ENCODE measurements around the gene GPBAR1.
A peak's percentile ranks its signal among the peaks of the same experiment; 100 is the strongest.

The GPBAR1 gene, protein sequence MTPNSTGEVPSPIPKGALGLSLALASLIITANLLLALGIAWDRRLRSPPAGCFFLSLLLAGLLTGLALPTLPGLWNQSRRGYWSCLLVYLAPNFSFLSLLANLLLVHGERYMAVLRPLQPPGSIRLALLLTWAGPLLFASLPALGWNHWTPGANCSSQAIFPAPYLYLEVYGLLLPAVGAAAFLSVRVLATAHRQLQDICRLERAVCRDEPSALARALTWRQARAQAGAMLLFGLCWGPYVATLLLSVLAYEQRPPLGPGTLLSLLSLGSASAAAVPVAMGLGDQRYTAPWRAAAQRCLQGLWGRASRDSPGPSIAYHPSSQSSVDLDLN

DNA sequence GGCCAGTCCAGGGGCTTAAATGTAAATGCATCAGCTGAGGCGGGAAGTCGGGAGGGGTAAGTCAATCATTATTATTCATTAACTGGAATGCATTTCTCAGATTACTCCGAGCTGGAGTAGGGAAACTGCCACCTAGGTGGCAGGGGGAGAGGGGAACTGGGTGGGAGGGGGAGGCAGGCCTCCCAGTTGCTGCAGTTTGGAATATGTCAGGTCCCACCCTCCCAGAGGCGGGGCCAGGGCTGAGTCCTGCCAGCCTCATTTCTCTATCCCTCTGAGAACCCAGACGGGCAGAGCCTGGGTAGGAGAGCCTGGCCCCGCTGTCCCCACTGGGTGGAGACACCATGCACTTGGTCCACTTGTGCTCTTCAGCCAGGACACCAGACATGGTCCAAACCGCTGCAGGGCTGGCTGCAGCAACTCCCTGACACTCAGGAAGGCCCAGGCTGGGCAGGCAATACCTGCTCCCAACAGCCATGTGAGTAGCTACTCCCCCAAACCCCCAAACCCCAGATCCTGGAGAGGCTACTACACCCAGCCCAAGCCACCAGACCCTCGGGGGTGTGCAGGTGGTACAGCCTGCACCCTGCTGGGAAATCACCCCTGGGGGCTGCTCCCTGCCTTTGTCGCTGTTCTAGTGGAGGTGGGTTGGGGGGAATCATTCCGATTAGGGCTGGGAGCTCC lies at the start of gene GPBAR1:
Gene GPBAR1, plus strand, starts transcription at position 274 of the 681 bp plus-strand sequence. CDS start 1,710 bp downstream, outside the sequence.
- Mint-ChIP-seq H3K4me1 (ENCODE audit: low read depth) (peaks cover 16% of the 10 kb centered on the region), H3K27ac (peak within 1 kb of the TSS; percentile 34), H3K4me3 (no peak within 1 kb of the TSS), H3K9me3 (no peaks in the 10 kb centered on the region), H3K36me3 (ENCODE audit: low read depth) (peaks cover 15% of the 10 kb centered on the region), H3K27me3 (ENCODE audit: low read depth) (no peaks in the 10 kb centered on the region)
- DNase-seq (ENCODE audit: low spot score): no peak

DNA sequence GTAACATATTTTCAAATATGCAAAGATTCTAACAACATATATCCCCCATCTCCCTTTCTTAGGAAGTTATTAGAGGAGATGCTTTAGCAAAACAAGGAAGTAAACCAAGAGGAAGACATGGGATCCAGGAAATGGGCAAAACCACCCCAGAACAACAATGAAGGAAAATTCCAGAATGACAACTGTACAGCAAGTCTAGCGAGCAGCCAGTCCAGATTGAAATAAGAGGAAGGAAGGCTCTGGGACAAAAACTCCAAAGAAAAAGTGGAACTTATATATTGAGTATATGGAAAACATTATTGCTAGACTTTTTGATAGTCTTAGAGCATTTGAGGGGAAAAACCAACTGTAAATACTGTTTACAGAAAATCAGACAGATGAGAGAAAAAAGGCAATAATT lies 46.7 kb upstream of the GPBAR1 start:
- Mint-ChIP-seq H3K36me3 (ENCODE audit: low read depth) (peaks cover 21% of the 10 kb centered on the region), H3K27ac (no peak overlapping the region)
- no peak for DNase-seq (ENCODE audit: low spot score)

DNA sequence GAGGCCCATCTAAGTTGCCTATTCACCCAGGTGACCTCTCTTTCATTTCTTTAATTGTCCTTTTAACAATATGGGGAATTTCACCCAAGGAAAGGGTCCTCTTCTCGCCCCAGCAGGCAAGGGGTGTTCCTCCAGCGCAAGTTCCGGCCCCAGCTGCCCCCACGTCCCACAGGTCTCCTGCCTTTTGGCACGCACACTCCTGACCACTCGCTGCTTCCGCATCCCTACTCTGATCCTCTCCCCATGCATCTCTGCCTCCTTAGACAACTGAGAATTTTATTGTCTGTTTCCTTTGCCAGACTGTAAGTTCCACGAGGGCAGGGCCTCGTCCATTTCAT lies 44.5 kb upstream of the GPBAR1 start:
- H3K9me3 Mint-ChIP-seq: peaks cover 4% of the 10 kb centered on the region
- H3K4me3 Mint-ChIP-seq: peak overlapping the region; percentile 93
- H3K27me3 Mint-ChIP-seq (ENCODE audit: low read depth): peaks cover 2% of the 10 kb centered on the region
- DNase-seq (ENCODE audit: low spot score): no peak
- H3K27ac Mint-ChIP-seq: peak overlapping the region; percentile 94
- peaks cover 37% of the 10 kb centered on the region for H3K36me3 Mint-ChIP-seq (ENCODE audit: low read depth)
- H3K4me1 Mint-ChIP-seq (ENCODE audit: low read depth): peaks cover 40% of the 10 kb centered on the region

More for the DNA sequence above, 46.7 kb upstream of the GPBAR1 start:
- Mint-ChIP-seq H3K4me3 (no peak overlapping the region), H3K4me1 (ENCODE audit: low read depth) (peaks cover 25% of the 10 kb centered on the region), H3K9me3 (peaks cover 13% of the 10 kb centered on the region), H3K27me3 (ENCODE audit: low read depth) (peaks cover 10% of the 10 kb centered on the region)

DNA sequence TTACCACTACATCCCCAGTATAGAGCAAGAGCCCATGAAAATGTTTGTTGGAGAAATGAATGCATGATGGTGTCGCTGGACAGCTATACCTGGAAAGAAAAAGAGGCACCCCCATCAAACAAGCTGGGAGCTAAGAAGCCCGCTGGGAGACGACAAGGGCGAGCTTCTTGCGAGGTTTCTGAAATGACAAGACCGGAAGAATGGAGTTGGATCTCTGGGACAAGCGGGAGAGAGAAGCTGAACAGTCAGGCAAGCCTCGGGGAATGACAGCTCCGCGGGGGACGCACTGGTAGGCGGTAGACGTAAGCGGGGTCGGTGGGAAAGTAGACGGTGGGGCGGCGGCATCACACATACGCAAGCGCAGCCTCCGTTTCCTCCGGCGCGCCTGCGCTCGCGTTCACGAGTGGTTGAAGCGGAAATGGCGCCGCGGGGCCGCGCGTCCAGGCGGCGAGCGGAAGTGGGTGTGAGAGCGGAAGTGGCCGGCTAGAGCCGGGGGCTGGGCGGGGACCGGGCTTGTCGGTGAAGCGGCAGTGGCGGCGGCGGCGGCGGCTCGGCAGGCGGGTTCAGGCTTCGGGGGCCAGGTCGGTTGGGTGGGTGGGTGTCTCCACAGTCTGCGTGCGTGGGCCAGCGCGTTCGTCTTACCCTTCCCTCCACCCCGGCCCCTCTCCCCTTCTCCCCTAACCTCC lies 44.0 kb upstream of the GPBAR1 start, which contains the start of gene ARPC2:
Gene ARPC2, plus strand, starts transcription at position 516 of the 686 bp plus-strand sequence. CDS start 282 bp downstream, outside the sequence.
- Mint-ChIP-seq H3K27me3 (ENCODE audit: low read depth) (peaks cover 1% of the 10 kb centered on the region), H3K4me1 (ENCODE audit: low read depth) (peaks cover 44% of the 10 kb centered on the region), H3K36me3 (ENCODE audit: low read depth) (peaks cover 42% of the 10 kb centered on the region), H3K4me3 (peak within 1 kb of the TSS; percentile 93), H3K9me3 (peaks cover 4% of the 10 kb centered on the region), H3K27ac (peak within 1 kb of the TSS; percentile 94)
- DNase-seq (ENCODE audit: low spot score): peak; percentile 96

DNA sequence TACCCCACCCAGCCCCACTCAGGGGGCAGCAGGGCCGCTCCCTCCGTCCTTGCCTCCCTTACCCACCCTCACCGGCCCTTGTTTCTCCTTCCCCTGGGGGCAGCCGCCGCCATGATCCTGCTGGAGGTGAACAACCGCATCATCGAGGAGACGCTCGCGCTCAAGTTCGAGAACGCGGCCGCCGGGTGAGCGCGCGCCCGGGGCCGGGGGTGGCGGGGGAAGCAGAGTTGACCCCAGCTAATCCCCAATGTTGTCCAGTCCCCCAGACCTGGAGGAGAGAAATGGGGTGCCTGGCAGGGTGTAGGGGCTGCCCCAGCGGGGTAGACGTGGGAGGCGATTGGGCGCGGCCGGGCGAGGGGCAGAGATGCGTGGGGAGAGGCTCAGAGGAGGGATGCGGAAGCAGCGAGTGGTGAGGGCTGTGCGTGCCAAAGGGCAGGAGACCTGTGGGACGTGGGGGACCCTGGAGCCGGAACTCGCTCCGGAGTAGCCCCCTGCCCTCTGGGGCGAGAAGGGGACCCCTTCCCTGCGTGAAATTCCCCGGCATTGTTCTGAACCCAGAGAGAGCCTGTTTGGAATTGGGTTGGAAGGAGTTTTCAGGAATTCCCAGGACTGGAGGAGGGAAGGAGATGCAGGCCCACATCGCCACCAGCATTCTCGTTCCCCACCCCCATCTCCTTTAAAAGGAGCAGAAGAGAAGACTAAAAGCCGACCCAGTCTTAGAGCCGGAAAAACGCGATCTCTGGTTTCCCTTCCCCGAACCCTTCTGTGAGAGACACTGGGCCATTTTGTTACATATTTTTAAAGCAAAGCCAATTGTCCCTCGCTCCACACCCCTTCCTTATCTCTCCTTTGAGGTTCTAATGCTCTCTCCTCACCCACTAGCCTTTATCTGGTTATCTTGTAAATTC lies 43.2 kb upstream of the GPBAR1 start:
- no peaks in the 10 kb centered on the region for H3K27me3 Mint-ChIP-seq (ENCODE audit: low read depth)
- peak; percentile 79 for DNase-seq (ENCODE audit: low spot score)
- H3K9me3 Mint-ChIP-seq: peaks cover 4% of the 10 kb centered on the region
- H3K27ac Mint-ChIP-seq: peak overlapping the region; percentile 94
- peaks cover 44% of the 10 kb centered on the region for H3K4me1 Mint-ChIP-seq (ENCODE audit: low read depth)
- peak overlapping the region; percentile 93 for H3K4me3 Mint-ChIP-seq
- H3K36me3 Mint-ChIP-seq (ENCODE audit: low read depth): peaks cover 45% of the 10 kb centered on the region

DNA sequence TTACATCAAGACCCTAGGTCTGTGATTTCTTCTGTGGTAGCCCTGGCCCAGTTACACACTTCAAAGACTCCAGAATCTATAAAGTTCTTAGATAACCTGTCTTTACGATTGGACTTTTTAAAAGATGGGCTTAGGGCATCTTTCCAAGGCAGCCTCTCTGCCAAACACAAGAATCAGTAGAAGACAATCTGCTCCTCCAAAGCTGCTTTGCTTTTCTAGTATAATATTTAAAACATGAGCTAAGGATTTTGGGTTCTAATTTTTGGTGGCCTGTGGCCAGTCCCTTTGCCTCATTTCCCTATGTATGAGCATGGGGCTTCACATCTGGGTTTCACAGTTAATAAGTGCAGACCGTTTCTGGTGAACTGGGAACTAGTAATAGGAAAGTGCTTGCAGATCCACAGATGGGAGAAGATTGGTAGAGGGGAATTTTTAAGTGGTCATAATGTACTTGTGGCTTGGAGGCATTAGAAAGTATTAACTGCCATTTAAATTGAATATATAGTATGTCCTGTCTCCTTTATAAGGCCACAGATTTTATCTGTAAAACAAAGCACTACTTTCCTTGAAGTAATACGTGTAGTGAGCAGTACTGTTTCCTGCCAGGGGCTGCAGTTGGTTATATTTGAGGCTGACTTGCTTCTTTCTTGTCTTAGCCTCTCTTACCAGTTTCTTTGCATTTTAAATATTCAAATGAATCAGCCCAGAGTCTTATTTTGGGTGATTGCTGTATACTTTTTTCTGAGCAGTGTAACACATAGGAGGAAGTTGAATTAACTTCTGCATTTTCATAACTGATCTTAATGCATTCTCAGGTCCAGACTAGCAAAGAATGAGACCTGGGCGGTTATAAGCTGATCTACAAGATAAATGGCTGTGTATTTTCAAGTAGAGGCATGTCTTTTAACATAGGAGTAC lies 42.3 kb upstream of the GPBAR1 start:
- H3K4me3 Mint-ChIP-seq: peak overlapping the region; percentile 93
- H3K27ac Mint-ChIP-seq: peak overlapping the region; percentile 94
- peaks cover 52% of the 10 kb centered on the region for H3K4me1 Mint-ChIP-seq (ENCODE audit: low read depth)
- H3K36me3 Mint-ChIP-seq (ENCODE audit: low read depth): peaks cover 53% of the 10 kb centered on the region
- H3K9me3 Mint-ChIP-seq: no peaks in the 10 kb centered on the region
- H3K27me3 Mint-ChIP-seq (ENCODE audit: low read depth): no peaks in the 10 kb centered on the region
- peak; percentile 47 for DNase-seq (ENCODE audit: low spot score)

DNA sequence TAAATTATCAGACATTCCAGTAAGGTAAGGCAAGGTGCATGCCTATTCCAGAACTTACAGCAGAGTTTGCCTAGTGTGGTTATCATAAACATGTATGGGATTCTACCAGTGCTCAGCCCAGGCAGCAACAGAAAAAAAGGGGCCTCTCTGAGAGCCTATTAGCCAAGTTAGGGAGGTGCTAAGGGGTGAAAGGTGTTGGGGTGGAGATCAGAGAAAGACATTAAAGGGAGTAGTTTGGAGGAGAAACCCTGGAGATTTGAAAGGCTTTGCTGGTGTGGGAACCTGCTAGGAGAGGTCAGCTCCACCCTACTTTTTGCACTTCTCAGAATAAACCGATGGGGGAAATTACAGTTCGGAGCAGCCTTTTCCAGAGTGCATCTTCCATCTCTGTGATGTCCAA lies 40.9 kb upstream of the GPBAR1 start:
- Mint-ChIP-seq H3K4me3 (peak overlapping the region; percentile 93), H3K9me3 (no peaks in the 10 kb centered on the region), H3K4me1 (ENCODE audit: low read depth) (peaks cover 60% of the 10 kb centered on the region), H3K36me3 (ENCODE audit: low read depth) (peaks cover 67% of the 10 kb centered on the region), H3K27me3 (ENCODE audit: low read depth) (no peaks in the 10 kb centered on the region), H3K27ac (peak overlapping the region; percentile 94)
- no peak for DNase-seq (ENCODE audit: low spot score)

DNA sequence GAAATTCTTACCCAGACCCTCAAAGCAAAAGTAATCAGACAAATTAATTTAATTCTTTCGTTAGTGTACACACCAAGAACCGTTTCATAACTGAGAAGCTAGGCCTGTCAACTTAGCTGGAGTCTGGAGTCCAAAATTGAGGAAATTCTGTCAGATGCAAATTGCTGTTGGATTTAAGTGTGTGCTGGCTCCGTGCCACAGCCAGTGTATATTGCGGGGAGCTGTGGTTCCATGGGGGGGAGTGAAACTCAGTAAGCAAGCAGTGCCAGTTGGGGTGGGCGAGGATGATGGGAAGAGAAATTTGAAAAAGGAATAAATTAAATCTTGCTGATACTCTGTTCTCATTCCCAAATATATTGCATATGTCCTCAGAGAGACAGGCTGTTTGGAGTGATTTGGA lies 39.8 kb upstream of the GPBAR1 start:
- no peaks in the 10 kb centered on the region for H3K9me3 Mint-ChIP-seq
- peaks cover 77% of the 10 kb centered on the region for H3K36me3 Mint-ChIP-seq (ENCODE audit: low read depth)
- DNase-seq (ENCODE audit: low spot score): no peak
- H3K4me1 Mint-ChIP-seq (ENCODE audit: low read depth): peaks cover 68% of the 10 kb centered on the region
- H3K4me3 Mint-ChIP-seq: peak overlapping the region; percentile 93
- H3K27ac Mint-ChIP-seq: peak overlapping the region; percentile 94
- H3K27me3 Mint-ChIP-seq (ENCODE audit: low read depth): no peaks in the 10 kb centered on the region

DNA sequence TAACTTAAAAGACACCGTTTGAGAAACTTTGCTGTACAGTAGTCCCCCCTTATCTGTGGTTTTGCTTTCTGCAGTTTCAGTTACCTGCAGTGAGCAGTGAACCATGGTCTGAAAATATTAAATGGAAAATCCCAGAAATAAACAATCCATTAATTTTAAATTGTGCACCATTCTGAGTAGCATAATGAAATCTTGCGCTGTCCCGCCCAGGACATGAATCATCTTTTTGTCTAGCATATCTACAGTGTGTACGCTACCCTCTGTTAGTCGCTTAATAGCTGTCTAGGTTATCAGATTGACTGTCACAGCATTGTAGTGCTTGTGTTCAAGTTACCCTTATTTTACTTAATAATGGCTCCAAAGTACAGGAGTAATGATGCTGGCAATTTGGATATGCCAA lies 37.8 kb upstream of the GPBAR1 start:
- peaks cover 73% of the 10 kb centered on the region for H3K4me1 Mint-ChIP-seq (ENCODE audit: low read depth)
- H3K9me3 Mint-ChIP-seq: no peaks in the 10 kb centered on the region
- no peaks in the 10 kb centered on the region for H3K27me3 Mint-ChIP-seq (ENCODE audit: low read depth)
- H3K4me3 Mint-ChIP-seq: peak overlapping the region; percentile 93
- no peak for DNase-seq (ENCODE audit: low spot score)
- peak overlapping the region; percentile 32 for H3K27ac Mint-ChIP-seq
- peaks cover 89% of the 10 kb centered on the region for H3K36me3 Mint-ChIP-seq (ENCODE audit: low read depth)

DNA sequence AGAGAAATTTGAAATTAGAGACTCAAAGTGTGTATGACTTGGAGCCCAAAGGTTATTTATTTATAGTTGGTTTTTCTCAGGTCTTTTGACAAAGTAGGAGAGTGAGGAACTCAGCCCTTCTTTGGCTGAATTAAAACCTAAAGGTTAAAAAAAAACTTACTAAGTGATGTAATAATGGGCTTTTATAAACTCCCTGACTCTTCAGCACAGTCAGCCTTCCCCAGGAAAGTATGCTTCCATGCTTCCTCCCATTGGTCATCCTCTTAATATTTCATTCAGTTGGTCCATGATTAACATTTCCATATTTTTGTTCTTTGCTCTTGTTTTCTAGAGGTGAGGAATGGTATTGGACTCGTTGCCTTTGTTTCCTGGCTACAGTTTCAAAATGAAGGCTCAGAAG lies 36.6 kb upstream of the GPBAR1 start:
- Mint-ChIP-seq H3K36me3 (ENCODE audit: low read depth) (peaks cover 90% of the 10 kb centered on the region), H3K4me1 (ENCODE audit: low read depth) (peaks cover 81% of the 10 kb centered on the region), H3K27me3 (ENCODE audit: low read depth) (no peaks in the 10 kb centered on the region), H3K9me3 (no peaks in the 10 kb centered on the region), H3K4me3 (peak overlapping the region; percentile 93), H3K27ac (peak overlapping the region; percentile 62)
- no peak for DNase-seq (ENCODE audit: low spot score)

DNA sequence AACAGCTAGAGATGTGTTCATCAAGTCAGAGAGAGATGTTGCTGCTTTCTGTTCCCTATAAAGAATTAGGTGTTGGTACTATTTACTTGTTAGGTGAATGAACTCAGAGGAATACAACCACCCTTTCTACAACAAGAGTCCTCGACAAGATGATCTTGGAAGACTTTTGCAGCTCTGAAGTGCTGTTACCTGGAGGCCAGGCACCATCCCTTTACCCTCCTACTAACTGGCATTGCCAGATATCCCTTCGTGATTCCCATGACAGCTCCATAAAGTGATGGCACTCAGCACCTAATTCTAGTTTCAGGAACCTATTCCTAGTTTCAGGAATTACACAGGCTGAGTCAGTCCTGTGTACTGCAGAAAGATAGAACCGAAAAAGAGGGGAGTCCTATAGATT lies 33.9 kb upstream of the GPBAR1 start:
- Mint-ChIP-seq H3K4me1 (ENCODE audit: low read depth) (peaks cover 76% of the 10 kb centered on the region), H3K9me3 (no peaks in the 10 kb centered on the region), H3K4me3 (peak overlapping the region; percentile 61), H3K36me3 (ENCODE audit: low read depth) (peaks cover 87% of the 10 kb centered on the region), H3K27me3 (ENCODE audit: low read depth) (no peaks in the 10 kb centered on the region), H3K27ac (peak overlapping the region; percentile 80)
- DNase-seq (ENCODE audit: low spot score): no peak

DNA sequence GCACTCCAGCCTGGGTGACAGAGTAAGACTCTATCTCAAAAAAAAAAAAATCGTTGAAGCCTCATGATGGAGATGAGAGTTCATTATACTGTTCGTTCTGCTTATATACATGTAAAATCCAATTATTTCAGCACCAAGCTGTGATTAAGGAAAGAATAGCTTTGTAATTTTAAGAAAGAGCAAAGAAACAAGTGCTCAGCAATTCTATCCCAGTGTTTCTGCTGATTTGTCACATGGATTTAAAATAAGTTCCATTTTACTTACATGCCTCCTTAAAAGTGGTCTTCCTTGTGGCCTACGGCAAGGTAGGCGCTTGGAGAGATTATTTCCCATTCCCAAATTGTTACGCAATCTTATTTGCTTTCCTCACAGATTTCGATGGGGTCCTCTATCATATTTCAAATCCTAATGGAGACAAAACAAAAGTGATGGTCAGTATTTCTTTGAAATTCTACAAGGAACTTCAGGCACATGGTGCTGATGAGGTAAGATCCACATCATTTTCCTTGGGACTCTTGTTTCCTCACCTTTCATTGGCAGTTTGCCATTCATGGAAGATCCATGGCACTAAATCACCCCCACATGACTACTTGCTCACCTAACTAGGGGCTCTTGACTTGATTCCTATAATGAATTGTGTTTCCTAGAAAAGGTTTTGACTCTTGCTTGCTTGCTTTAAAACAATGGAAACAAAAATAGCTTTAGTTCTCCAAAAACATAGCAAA lies 32.3 kb upstream of the GPBAR1 start:
- peak overlapping the region; percentile 76 for H3K4me3 Mint-ChIP-seq
- no peaks in the 10 kb centered on the region for H3K27me3 Mint-ChIP-seq (ENCODE audit: low read depth)
- H3K4me1 Mint-ChIP-seq (ENCODE audit: low read depth): peaks cover 70% of the 10 kb centered on the region
- H3K27ac Mint-ChIP-seq: peak overlapping the region; percentile 90
- peaks cover 88% of the 10 kb centered on the region for H3K36me3 Mint-ChIP-seq (ENCODE audit: low read depth)
- no peaks in the 10 kb centered on the region for H3K9me3 Mint-ChIP-seq
- no peak for DNase-seq (ENCODE audit: low spot score)

Measured in T-helper 2 cell treated with Interferon-gamma antibody and Interleukin-4, amounts not matched to agents 5 μg/mL and 100 μg/mL, for 36 hours (primary cell).